Activated naive CD8-positive, alpha-beta T cell (primary cell): ENCODE results near the gene USP25.

ENCODE experiments used
- H3K27ac Mint-ChIP-seq: one replicate; pipeline ENCODE4 v1.8.0; 2021; ENCODE audit warnings: mixed read lengths
- H3K27me3 Mint-ChIP-seq: one replicate; pipeline ENCODE4 v1.8.0; 2021; ENCODE audit warnings: mixed read lengths
- H3K36me3 Mint-ChIP-seq: one replicate; pipeline ENCODE4 v1.8.0; 2021; ENCODE audit warnings: mixed read lengths
- H3K4me1 Mint-ChIP-seq: one replicate; pipeline ENCODE4 v1.8.0; 2021; ENCODE audit warnings: low read depth, mixed read lengths
- H3K4me3 Mint-ChIP-seq: one replicate; pipeline ENCODE4 v1.8.0; 2021; ENCODE audit warnings: mild to moderate bottlenecking, mixed read lengths
- H3K9me3 Mint-ChIP-seq: one replicate; pipeline ENCODE4 v1.8.0; 2021; ENCODE audit warnings: low read depth, mixed read lengths

Gene USP25, protein sequence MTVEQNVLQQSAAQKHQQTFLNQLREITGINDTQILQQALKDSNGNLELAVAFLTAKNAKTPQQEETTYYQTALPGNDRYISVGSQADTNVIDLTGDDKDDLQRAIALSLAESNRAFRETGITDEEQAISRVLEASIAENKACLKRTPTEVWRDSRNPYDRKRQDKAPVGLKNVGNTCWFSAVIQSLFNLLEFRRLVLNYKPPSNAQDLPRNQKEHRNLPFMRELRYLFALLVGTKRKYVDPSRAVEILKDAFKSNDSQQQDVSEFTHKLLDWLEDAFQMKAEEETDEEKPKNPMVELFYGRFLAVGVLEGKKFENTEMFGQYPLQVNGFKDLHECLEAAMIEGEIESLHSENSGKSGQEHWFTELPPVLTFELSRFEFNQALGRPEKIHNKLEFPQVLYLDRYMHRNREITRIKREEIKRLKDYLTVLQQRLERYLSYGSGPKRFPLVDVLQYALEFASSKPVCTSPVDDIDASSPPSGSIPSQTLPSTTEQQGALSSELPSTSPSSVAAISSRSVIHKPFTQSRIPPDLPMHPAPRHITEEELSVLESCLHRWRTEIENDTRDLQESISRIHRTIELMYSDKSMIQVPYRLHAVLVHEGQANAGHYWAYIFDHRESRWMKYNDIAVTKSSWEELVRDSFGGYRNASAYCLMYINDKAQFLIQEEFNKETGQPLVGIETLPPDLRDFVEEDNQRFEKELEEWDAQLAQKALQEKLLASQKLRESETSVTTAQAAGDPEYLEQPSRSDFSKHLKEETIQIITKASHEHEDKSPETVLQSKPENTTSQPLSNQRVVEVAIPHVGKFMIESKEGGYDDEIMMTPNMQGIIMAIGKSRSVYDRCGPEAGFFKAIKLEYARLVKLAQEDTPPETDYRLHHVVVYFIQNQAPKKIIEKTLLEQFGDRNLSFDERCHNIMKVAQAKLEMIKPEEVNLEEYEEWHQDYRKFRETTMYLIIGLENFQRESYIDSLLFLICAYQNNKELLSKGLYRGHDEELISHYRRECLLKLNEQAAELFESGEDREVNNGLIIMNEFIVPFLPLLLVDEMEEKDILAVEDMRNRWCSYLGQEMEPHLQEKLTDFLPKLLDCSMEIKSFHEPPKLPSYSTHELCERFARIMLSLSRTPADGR

DNA sequence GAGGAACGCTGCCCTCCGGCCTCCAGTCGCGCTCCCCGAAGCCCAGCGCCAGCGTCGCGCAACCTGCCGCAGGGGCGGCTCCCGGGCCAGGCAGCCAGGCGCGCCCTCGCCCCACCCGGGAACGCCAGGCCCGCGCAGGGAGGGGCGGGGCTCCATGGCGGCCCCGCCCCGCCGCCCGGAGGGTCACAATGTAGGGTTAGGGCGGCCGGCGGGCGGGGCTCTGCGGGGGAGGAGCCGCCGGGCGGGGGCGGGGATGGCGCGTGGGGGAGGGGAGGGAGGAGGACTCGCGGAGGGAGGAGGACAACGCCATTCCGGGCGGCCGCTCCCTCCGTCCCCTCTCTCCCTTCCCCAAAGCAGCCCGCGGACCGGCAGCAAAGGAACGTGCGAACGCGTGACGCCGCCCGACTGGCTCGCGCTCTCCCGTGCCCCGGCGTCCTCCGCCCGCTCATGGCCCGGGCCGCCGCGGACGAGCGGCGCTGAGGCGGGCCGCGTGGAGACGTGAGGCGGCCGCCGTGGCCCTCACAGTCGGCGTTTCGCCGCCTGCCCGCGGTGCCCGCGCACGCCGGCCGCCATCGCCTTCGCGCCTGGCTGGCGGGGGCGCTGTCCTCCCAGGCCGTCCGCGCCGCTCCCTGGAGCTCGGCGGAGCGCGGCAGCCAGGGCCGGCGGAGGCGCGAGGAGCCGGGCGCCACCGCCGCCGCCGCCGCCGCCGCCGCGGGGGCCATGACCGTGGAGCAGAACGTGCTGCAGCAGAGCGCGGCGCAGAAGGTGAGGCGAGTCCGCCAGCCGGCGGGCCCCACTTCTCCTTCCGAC, at the start of gene USP25:
USP25 (plus strand) TSS at position 309 of the 810 bp plus-strand sequence; CDS start at position 721, 412 bp downstream.
- Mint-ChIP-seq H3K27me3 (no peaks in the 10 kb centered on the region), H3K27ac (peak within 1 kb of the TSS; percentile 92), H3K36me3 (no peaks in the 10 kb centered on the region), H3K4me1 (peaks cover 33% of the 10 kb centered on the region), H3K4me3 (peak within 1 kb of the TSS; percentile 95), H3K9me3 (no peaks in the 10 kb centered on the region)

DNA sequence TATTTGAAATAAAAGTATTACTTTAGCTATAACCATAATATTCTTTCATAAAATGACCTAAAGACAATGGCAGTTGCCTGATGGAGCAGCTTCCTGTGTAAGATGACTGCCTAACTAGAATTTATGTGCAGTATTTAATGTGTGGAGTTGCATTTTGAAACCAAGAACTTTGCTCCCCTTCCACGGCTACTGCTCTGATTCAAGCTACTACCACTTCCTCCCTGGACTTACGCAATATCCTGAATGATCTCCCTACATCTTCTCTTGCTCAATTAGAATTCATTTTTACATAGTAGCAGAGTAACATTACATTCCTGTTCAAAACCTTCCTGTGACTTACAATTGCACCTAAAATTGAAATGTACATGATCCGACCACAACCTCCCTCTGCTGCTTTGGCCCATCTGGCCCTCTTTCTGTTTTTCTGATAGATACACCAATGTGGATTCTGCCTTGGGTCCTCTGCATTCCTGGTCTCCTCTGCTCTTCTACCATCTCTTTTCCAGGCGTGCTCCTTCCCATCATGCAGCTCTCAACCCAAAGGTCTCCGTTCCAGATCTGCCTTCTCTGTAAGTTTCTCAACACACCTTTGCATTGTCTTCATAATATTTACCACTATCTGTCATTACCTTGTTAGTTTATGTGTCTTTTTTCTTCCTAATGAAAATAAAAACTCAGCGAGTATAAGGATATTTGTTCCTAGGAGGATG, 47.4 kb upstream of the USP25 start:
- Mint-ChIP-seq H3K27me3 (peaks cover 3% of the 10 kb centered on the region), H3K4me1 (peaks cover 5% of the 10 kb centered on the region), H3K27ac (no peak overlapping the region), H3K9me3 (peaks cover 4% of the 10 kb centered on the region), H3K36me3 (peaks cover 4% of the 10 kb centered on the region), H3K4me3 (no peak overlapping the region)

DNA sequence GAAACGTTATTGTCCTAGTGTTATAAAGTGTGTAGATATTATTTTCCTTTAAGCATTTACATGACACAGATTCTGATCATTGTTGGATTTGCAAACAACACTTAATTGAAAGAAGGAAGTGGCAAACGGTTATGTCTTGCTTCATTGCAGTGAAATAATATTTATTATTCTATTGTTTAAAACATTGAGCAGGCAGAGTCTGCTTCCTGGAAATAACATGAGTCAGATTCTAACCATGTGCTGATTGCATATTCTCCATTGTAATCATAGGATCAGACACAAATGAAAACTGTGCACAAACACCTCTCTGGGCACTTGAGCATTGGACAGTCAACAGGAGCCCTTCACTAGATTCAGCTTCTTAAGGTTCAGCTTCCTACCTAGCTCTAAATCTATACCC, 46.8 kb upstream of the USP25 start:
- Mint-ChIP-seq H3K36me3 (peaks cover 2% of the 10 kb centered on the region), H3K27me3 (peaks cover 2% of the 10 kb centered on the region), H3K27ac (no peak overlapping the region), H3K4me3 (no peak overlapping the region), H3K9me3 (peaks cover 4% of the 10 kb centered on the region), H3K4me1 (peaks cover 5% of the 10 kb centered on the region)

DNA sequence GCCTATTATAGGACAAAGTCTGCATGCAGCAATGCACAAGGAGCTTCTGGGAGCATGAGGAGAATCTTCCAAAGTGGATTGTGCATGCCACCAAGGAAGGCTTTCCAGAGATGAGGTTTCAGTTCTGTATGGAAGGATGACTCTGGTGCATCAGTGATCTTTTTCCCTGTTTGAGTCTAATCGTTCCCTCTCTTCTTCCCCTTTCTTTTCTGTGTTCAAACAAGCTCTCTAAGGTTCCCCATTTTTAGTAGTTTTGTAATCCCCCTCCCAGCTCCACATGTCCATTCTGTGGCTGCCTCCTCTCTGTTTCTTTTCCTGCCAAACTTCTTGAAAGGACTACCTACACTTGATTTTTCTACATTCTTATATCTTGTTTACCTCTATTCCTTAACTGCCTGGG, 43.3 kb upstream of the USP25 start:
- H3K4me1 Mint-ChIP-seq = peaks cover 12% of the 10 kb centered on the region
- H3K4me3 Mint-ChIP-seq = no peak overlapping the region
- H3K27ac Mint-ChIP-seq = no peak overlapping the region
- H3K9me3 Mint-ChIP-seq = peaks cover 4% of the 10 kb centered on the region
- H3K36me3 Mint-ChIP-seq = peaks cover 2% of the 10 kb centered on the region
- H3K27me3 Mint-ChIP-seq = peaks cover 2% of the 10 kb centered on the region

DNA sequence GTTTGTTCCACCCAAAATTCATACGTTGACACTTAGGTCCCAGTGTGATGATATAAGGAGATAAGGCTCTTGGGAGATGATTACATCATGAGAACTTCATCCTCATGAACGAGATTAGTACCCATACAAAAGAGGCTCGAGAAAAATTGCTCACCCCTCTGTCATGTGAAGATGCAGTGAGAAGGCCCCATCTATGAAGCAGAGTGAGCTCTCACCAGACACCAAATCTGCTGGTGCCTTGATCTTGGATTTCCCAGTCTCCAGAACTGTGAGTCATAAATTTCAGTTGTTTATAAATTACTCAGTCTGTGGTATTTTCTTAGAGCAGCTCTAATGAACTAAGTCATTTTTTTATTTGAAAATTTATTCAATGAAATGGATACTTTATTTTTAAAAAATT, 42.6 kb upstream of the USP25 start:
- Mint-ChIP-seq H3K27me3 (peaks cover 2% of the 10 kb centered on the region), H3K4me3 (no peak overlapping the region), H3K4me1 (peaks cover 12% of the 10 kb centered on the region), H3K27ac (no peak overlapping the region), H3K9me3 (peaks cover 4% of the 10 kb centered on the region), H3K36me3 (peaks cover 2% of the 10 kb centered on the region)

DNA sequence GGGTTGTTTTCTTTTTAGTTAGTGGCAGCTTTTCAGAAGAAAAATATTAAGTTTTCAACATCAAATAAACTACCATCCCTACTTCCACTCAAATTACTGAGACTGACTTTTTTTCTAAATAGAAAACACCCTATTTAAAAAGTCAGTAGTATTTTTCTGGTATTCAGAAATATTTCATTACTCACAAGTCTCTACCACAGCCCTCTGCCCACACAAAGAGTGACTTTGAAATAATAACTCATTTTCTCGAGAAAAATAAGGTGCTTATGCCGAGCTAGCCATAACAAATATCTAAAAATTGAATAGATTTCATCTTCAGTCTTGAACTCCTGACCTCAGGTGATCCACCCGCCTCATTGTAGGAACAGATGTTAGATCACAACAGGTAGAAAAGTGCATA, 41.8 kb upstream of the USP25 start:
- peaks cover 12% of the 10 kb centered on the region for H3K4me1 Mint-ChIP-seq
- H3K9me3 Mint-ChIP-seq = peaks cover 4% of the 10 kb centered on the region
- peaks cover 2% of the 10 kb centered on the region for H3K27me3 Mint-ChIP-seq
- H3K27ac Mint-ChIP-seq = no peak overlapping the region
- peaks cover 2% of the 10 kb centered on the region for H3K36me3 Mint-ChIP-seq
- H3K4me3 Mint-ChIP-seq = no peak overlapping the region

DNA sequence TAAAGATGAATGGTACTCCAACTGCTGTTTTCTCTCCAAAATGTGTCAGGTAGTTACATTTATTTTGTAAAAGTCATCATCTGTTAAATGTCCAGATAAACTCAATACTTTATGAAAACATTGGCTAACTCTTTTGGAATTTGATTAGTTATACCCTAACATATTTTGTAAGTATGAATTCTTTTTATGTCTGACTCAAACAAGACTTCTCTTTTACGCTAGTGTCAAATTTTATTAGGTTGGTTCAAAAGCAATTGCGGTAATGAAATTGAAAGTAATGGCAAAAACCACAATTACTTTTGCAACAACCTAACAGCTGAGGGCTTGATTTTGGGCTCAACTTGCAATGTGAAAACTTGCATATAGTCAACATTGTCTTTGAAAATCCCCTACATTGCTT, 41.0 kb upstream of the USP25 start:
- Mint-ChIP-seq H3K4me1 (peaks cover 12% of the 10 kb centered on the region), H3K4me3 (no peak overlapping the region), H3K27ac (no peak overlapping the region), H3K27me3 (peaks cover 2% of the 10 kb centered on the region), H3K36me3 (peaks cover 2% of the 10 kb centered on the region), H3K9me3 (peaks cover 4% of the 10 kb centered on the region)

DNA sequence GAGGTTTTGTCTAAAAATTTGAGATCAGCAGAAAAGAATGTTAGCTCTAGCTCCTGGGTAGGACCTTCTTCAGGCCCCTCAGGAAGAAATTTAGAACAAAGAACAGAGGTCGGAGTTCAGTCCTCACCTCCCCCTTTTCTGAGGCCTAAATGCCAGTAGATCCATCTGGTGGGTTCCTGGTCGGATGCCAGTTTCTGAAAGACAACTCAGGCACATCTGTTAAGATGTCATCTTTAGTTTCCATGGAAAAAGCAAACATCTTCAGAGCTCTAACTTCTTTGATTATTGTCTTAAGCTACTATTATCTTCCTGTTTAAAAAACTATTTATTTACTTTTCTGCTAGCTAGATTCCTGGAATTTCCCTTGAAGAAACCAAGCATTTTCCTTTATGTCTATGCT, 37.1 kb upstream of the USP25 start:
- H3K27ac Mint-ChIP-seq = no peak overlapping the region
- H3K4me1 Mint-ChIP-seq = peaks cover 7% of the 10 kb centered on the region
- H3K4me3 Mint-ChIP-seq = no peak overlapping the region
- no peaks in the 10 kb centered on the region for H3K36me3 Mint-ChIP-seq
- H3K27me3 Mint-ChIP-seq = peaks cover 2% of the 10 kb centered on the region
- peaks cover 3% of the 10 kb centered on the region for H3K9me3 Mint-ChIP-seq

DNA sequence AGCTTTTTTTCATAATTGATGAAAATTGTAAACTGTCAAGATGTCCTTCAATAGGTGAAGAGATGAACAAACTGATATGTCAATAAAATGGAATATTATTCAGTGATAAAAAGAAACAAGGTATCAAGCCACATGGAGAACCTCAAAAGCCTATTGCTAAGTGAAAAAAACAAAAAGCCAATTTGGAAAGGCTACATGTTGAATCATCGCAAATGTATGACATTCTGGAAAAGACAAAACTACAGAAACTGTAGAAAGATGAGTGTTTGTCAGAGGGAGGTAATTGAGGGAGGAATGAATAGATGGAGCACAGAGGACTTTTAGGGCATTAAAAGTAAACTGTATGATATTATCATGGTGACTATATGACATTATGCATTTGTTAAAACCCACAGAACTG, 34.5 kb upstream of the USP25 start:
- H3K4me1 Mint-ChIP-seq = no peaks in the 10 kb centered on the region

DNA sequence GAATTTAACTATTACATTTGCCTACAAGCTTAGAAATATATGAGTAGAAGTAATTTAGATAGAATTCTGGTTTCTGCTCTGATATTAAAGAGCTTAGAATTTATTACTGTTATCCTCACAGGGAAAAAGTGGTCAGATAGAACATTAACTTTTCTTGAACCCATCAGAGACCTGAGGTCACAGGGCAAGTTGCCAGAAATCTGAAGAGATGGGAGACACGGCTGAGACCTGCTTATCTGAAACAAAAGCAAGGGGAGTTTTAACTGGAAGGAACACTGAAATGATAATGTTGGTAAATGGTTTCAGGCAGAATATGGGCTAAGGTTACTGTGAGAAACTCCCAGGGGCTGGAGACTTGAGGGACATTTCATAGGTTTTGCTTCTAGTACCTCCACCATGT, 28.0 kb upstream of the USP25 start:
- peaks cover 2% of the 10 kb centered on the region for H3K27me3 Mint-ChIP-seq
- H3K27ac Mint-ChIP-seq = no peak overlapping the region
- H3K36me3 Mint-ChIP-seq = peaks cover 4% of the 10 kb centered on the region

More for the DNA sequence above, 34.5 kb upstream of the USP25 start:
- peaks cover 2% of the 10 kb centered on the region for H3K27me3 Mint-ChIP-seq
- H3K4me3 Mint-ChIP-seq = no peak overlapping the region
- H3K9me3 Mint-ChIP-seq = peaks cover 9% of the 10 kb centered on the region
- no peak overlapping the region for H3K27ac Mint-ChIP-seq
- H3K36me3 Mint-ChIP-seq = no peaks in the 10 kb centered on the region

DNA sequence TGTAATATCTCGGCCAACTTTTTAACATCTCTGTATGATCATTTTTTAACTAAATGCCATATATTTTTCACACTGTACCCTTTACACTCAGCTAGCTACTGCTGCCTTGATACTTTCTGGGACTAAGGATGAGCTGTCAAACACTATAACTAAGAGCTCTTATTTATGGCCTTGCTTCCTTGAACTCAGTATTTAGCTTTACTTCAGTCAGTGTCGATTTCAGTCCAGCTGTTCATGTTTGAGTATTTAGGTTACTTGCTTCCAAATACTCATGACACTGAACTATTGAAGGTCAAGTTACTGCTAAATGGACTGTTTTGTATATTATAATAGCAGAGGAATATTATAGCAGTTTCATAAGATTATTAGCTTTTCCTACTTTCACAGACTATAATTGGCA, 25.9 kb upstream of the USP25 start:
- H3K4me1 Mint-ChIP-seq = no peaks in the 10 kb centered on the region
- no peaks in the 10 kb centered on the region for H3K27me3 Mint-ChIP-seq
- H3K36me3 Mint-ChIP-seq = peaks cover 4% of the 10 kb centered on the region
- H3K27ac Mint-ChIP-seq = no peak overlapping the region
- no peak overlapping the region for H3K4me3 Mint-ChIP-seq
- H3K9me3 Mint-ChIP-seq = peaks cover 15% of the 10 kb centered on the region

More for the DNA sequence above, 28.0 kb upstream of the USP25 start:
- Mint-ChIP-seq H3K4me3 (no peak overlapping the region), H3K4me1 (no peaks in the 10 kb centered on the region), H3K9me3 (peaks cover 24% of the 10 kb centered on the region)

DNA sequence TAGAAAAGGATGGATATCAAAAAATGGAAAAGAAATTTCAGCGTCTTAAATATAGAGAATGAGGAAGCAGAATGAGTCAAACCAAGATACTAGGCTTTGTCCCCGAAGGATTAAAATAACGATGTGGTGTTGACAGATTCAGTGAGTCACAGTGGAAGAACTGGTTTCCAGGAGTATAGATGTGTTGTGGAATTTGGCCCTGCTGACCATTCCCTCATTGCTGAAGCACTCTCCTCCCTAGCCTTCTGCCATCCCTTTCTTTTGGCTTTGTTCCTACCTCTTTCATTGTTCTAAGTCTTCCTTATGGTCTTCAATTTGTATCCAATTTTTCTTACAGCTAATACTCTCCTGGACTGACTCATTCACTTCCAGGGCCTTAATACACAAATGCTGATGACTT, 23.1 kb upstream of the USP25 start:
- H3K4me1 Mint-ChIP-seq = no peaks in the 10 kb centered on the region
- H3K27ac Mint-ChIP-seq = no peak overlapping the region
- peaks cover 3% of the 10 kb centered on the region for H3K27me3 Mint-ChIP-seq
- peaks cover 4% of the 10 kb centered on the region for H3K36me3 Mint-ChIP-seq
- peaks cover 15% of the 10 kb centered on the region for H3K9me3 Mint-ChIP-seq
- no peak overlapping the region for H3K4me3 Mint-ChIP-seq

DNA sequence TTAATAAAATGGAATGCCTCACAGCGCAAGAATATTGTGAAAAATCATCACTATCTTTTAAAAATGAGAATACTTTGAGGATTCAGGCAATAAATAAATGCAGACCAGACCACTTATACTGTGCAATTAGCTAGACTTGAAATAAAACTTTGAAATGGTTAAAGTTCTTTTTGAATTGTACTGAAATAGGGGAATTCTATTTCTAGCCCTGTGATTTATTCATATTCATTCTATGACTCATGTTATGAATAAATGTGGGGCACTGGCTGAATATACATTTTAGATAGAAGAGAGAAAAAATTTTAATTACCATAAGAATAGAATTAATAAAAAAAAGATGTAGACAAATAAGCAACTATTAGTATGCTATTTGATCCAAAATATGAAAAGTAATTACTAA, 16.4 kb upstream of the USP25 start:
- no peak overlapping the region for H3K4me3 Mint-ChIP-seq
- no peaks in the 10 kb centered on the region for H3K36me3 Mint-ChIP-seq
- H3K27ac Mint-ChIP-seq = no peak overlapping the region
- peaks cover 3% of the 10 kb centered on the region for H3K4me1 Mint-ChIP-seq
- H3K27me3 Mint-ChIP-seq = peaks cover 3% of the 10 kb centered on the region
- H3K9me3 Mint-ChIP-seq = no peaks in the 10 kb centered on the region

DNA sequence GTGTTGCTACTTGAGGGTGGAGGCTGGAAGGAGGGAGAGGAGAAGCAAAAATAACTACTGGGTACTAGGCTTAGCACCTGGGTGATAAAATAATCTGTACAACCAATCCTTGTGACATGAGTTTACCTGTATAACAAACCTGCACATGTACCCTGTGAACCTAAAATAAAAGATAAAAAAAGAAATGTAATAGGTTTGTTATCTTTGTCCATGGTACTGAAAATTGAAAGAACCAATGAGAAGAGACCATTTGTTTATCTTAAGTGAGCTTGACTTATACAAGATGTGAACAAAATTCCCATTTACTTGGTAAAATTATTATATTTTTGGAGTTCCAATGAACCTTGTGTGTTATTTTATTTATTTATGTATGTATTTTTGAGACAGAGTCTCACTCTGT, 11.1 kb upstream of the USP25 start:
- Mint-ChIP-seq H3K27ac (no peak overlapping the region), H3K4me1 (no peaks in the 10 kb centered on the region), H3K36me3 (peaks cover 3% of the 10 kb centered on the region), H3K27me3 (no peaks in the 10 kb centered on the region), H3K4me3 (no peak overlapping the region), H3K9me3 (peaks cover 5% of the 10 kb centered on the region)
